GM23338 (cell line): ENCODE results near the gene SLC2A9. TPM values are rescaled to one million over a fixed set of nuclear protein-coding genes. Genes with fewer than 3 reads are reported as not detected.

ENCODE experiments used
- ATAC-seq: fragments of 200-7000 bp; cut with Tn5 transposase; 3 replicates; pipeline ENCODE4 v1.9.1; 2020
- DNase-seq: peaks from one replicate; pipeline ENCODE4 v3.0.0-alpha.2; 2015; ENCODE audit warnings: low spot score
- H2AFZ ChIP-seq: fragments of 200-600 bp; sonication (generic); 2 replicates; pipeline ENCODE4 v1.8.0; 2016; ENCODE audit warnings: antibody characterized with exemption, mild to moderate bottlenecking, moderate library complexity
- H3F3A ChIP-seq: fragments of 200-600 bp; sonication (generic); replicated peaks from 2 replicates; pipeline ENCODE4 v1.8.0; 2017; ENCODE audit warnings: antibody characterized with exemption, mixed run types, low read depth
- H3K27ac ChIP-seq: fragments of 200-600 bp; sonication (generic); 2 replicates; pipeline ENCODE4 v1.6.1; 2016; ENCODE audit warnings: low read depth
- H3K27me3 ChIP-seq: fragments of 200-600 bp; sonication (generic); 2 replicates; pipeline ENCODE4 v1.8.0; 2016; ENCODE audit warnings: mild to moderate bottlenecking, mixed run types, moderate library complexity; ENCODE audit not compliant: insufficient read depth
- H3K36me3 ChIP-seq: fragments of 200-600 bp; sonication (generic); 2 replicates; pipeline ENCODE4 v1.8.0; 2016; ENCODE audit warnings: mild to moderate bottlenecking; ENCODE audit not compliant: insufficient read depth
- H3K4me1 ChIP-seq: fragments of 200-600 bp; sonication (generic); 2 replicates; pipeline ENCODE4 v1.8.0; 2016; ENCODE audit warnings: mild to moderate bottlenecking, moderate library complexity; ENCODE audit not compliant: insufficient read depth
- H3K4me2 ChIP-seq: fragments of 200-600 bp; sonication (generic); 2 replicates; pipeline ENCODE4 v1.7.1; 2017; ENCODE audit warnings: mixed run types
- H3K4me3 ChIP-seq: fragments of 200-600 bp; sonication (generic); 2 replicates; pipeline ENCODE4 v1.6.1; 2016; ENCODE audit warnings: mixed run types
- H3K79me2 ChIP-seq: fragments of 200-600 bp; sonication (generic); replicated peaks from 2 replicates; pipeline ENCODE4 v1.8.0; 2017; ENCODE audit warnings: mild to moderate bottlenecking; ENCODE audit not compliant: insufficient read depth
- H3K9me2 ChIP-seq: fragments of 200-600 bp; sonication (generic); 2 replicates; pipeline ENCODE4 v1.8.0; 2017; ENCODE audit not compliant: insufficient read depth
- H4K20me1 ChIP-seq: fragments of 200-600 bp; sonication (generic); replicated peaks from 2 replicates; pipeline ENCODE4 v1.8.0; 2017; ENCODE audit warnings: mild to moderate bottlenecking; ENCODE audit not compliant: insufficient read depth
- H3K27ac Mint-ChIP-seq: 2 replicates; pipeline ENCODE4 v1.8.0; 2020; ENCODE audit warnings: inconsistent platforms, mild to moderate bottlenecking, moderate library complexity, mixed read lengths
- H3K27me3 Mint-ChIP-seq: 3 replicates; pipeline ENCODE4 v1.8.0; 2022; ENCODE audit warnings: low read depth, mild to moderate bottlenecking, moderate library complexity, mixed read lengths, inconsistent platforms; ENCODE audit not compliant: insufficient read depth, poor library complexity
- H3K36me3 Mint-ChIP-seq: 3 replicates; pipeline ENCODE4 v1.8.0; 2021; ENCODE audit warnings: low read depth, mild to moderate bottlenecking, inconsistent platforms, moderate library complexity, mixed read lengths
- H3K4me1 Mint-ChIP-seq: 3 replicates; pipeline ENCODE4 v1.8.0; 2020; ENCODE audit warnings: mild to moderate bottlenecking, inconsistent platforms, mixed read lengths
- H3K4me3 Mint-ChIP-seq: 3 replicates; pipeline ENCODE4 v1.8.0; 2021; ENCODE audit warnings: moderate library complexity, mild to moderate bottlenecking, inconsistent platforms, mixed read lengths
- H3K9me3 Mint-ChIP-seq: 3 replicates; pipeline ENCODE4 v1.8.0; 2020; ENCODE audit warnings: moderate library complexity, mild to moderate bottlenecking, inconsistent platforms, mixed read lengths
- CREB1 ChIP-seq: fragments of 250-450 bp; sonication (Bioruptor Pico); IDR thresholded peaks from 2 replicates; pipeline ENCODE4 v1.5.0; 2020; ENCODE audit warnings: low read depth, mild to moderate bottlenecking, moderate library complexity
- EZH2phosphoT487 ChIP-seq: fragments of 200-600 bp; sonication (generic); IDR thresholded peaks from one replicate; pipeline ENCODE4 v1.8.1; 2018; ENCODE audit warnings: antibody characterized with exemption; ENCODE audit not compliant: unreplicated experiment
- JUNB ChIP-seq: IDR thresholded peaks from one replicate; pipeline ENCODE4 v1.6.1; 2016; ENCODE audit warnings: antibody characterized with exemption; ENCODE audit not compliant: unreplicated experiment
- NANOG ChIP-seq: IDR thresholded peaks from 2 replicates; pipeline ENCODE4 v1.6.1; 2016; ENCODE audit warnings: antibody characterized with exemption, borderline replicate concordance
- POLR2AphosphoS5 ChIP-seq: IDR thresholded peaks from 2 replicates; pipeline ENCODE4 v1.6.1; 2016; ENCODE audit warnings: antibody characterized with exemption, low read depth
- REST ChIP-seq: IDR thresholded peaks from one replicate; pipeline ENCODE4 v1.6.1; 2018; ENCODE audit warnings: antibody characterized with exemption; ENCODE audit not compliant: unreplicated experiment
- ZNF114 ChIP-seq: fragments of 250-450 bp; sonication (Bioruptor Pico); IDR thresholded peaks from 2 replicates; pipeline ENCODE4 v1.5.0; 2020; ENCODE audit warnings: mild to moderate bottlenecking, moderate library complexity
- ZNF331 ChIP-seq: fragments of 250-450 bp; sonication (Bioruptor Pico); IDR thresholded peaks from 2 replicates; pipeline ENCODE4 v1.5.0; 2020; ENCODE audit warnings: low read depth, mild to moderate bottlenecking, moderate library complexity
- polyA plus RNA-seq: library from polyadenylated mRNA; unstranded; fragments of >200 nt; fragmentation: Nextera tagmentation; extraction: Ambion mirVana; gene quantifications from 2 replicates; pipeline ENCODE4 v1.2.1, GENCODE V29; 2016
- total RNA-seq: library from RNA; depleted of rRNA; stranded (reverse); fragments of >200 nt; shearing (Covaris generic); gene quantifications from 2 replicates; pipeline ENCODE4 v1.2.3, GENCODE V29; 2014
- TF ChIP-seq, protein P1 (sequence below), 2 experiments: fragments of 200-600 bp in 1 of 2; sonication (generic) in 1 of 2; conservative IDR thresholded peaks; 2 replicates each; pipeline versions ENCODE4 v1.5.1 to v1.6.1; 2016 to 2017; ENCODE audit warnings: antibody characterized with exemption in 2 of 2, low read depth in 2 of 2, mild to moderate bottlenecking in 2 of 2, moderate library complexity in 1 of 2
- TF ChIP-seq, protein P2 (sequence below): IDR thresholded peaks from 2 replicates; pipeline ENCODE4 v1.6.1; 2016; ENCODE audit warnings: antibody characterized with exemption

SLC2A9 gene
- total and polyA plus RNA-seq, 2 experiments from 2014 or later, result 0.21 to 0.40 TPM

DNA sequence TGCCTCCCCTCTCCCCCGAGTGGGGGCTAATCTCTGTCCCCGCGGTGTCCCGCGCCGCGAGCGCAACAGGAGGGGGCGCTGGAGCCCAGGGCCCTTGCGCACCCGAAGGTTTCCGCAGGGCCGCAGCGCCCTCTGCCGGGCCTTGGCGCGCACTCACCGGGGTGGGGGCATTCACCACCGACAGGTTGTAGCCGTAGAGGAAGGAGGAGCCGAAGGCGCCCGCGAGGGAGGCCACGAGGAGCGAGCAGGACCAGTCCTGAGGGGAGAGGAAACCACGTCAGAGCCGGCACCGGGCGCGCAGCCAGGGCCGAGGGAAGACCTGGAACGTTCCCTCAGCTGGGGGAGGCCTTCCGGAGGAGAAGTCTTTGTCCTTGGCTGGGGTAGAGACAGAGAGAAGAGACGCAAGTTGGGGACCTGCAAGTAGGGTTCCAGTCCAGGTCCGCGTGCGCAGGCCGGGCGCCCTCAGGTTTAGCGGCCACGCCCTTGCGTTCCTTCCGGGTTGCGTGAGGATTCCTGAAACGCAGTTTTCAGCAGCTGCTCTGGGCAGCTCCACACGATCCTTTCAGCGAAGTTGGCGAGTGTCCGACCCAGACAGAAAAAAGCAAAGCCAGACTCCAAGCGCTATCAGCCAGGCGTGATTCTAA, 2.4 kb downstream of the SLC2A9 start (continued):
- TF ChIP-seq, protein P1, sequence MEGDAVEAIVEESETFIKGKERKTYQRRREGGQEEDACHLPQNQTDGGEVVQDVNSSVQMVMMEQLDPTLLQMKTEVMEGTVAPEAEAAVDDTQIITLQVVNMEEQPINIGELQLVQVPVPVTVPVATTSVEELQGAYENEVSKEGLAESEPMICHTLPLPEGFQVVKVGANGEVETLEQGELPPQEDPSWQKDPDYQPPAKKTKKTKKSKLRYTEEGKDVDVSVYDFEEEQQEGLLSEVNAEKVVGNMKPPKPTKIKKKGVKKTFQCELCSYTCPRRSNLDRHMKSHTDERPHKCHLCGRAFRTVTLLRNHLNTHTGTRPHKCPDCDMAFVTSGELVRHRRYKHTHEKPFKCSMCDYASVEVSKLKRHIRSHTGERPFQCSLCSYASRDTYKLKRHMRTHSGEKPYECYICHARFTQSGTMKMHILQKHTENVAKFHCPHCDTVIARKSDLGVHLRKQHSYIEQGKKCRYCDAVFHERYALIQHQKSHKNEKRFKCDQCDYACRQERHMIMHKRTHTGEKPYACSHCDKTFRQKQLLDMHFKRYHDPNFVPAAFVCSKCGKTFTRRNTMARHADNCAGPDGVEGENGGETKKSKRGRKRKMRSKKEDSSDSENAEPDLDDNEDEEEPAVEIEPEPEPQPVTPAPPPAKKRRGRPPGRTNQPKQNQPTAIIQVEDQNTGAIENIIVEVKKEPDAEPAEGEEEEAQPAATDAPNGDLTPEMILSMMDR (conservative IDR thresholded peaks at IDR 0.05; ENCODE audit: low read depth in 2 of 2), result peak; percentile 96 to 100
- TF ChIP-seq CREB1 (CRISPR knock-in tag) (peak; percentile 78), JUNB (no peak), ZNF114 (no peak), EZH2phosphoT487 (no peak), POLR2AphosphoS5 (peak; percentile 69), NANOG (no peak), ZNF331 (no peak)
- TF ChIP-seq, protein P2, sequence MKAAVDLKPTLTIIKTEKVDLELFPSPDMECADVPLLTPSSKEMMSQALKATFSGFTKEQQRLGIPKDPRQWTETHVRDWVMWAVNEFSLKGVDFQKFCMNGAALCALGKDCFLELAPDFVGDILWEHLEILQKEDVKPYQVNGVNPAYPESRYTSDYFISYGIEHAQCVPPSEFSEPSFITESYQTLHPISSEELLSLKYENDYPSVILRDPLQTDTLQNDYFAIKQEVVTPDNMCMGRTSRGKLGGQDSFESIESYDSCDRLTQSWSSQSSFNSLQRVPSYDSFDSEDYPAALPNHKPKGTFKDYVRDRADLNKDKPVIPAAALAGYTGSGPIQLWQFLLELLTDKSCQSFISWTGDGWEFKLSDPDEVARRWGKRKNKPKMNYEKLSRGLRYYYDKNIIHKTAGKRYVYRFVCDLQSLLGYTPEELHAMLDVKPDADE, result no peak

DNA sequence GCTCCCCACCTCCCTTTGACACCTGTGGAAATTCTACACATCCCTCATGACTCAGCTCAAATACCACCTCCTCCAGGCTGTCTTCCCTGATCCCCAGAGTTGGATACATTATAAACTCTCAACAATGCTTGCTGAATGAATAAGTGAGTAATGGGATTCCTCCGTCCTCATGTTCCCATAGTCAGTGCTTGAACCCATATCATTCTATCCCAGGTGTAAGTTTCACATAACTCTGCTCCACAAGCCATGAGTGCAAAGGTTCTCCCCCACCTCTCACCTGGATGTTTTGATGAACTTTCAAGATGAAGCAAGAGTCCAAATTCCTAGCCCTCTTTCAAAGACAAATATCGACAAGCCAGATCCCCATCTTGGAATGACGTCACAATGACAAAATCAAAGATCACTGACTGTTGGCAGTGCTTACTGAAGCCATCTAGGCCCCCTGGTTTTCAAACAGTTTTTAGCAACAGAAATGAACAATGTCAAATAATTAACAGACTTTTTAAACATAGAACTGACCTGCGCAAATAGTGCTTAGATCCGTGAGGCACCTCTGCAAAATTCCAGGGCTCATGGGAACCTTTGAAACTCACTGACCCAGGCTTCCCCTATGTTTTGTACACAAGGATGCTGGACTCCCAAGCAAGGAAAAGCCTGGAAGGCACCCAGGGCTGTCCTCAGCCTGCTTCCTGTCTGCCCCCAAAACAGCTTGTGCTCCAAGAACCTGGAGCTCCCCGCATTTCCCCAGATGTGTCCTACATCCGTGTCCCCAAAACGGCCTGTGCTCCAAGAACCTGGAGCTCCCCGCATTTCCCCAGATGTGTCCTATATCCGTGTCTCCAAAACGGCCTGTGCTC, 4.0 kb downstream of the SLC2A9 start:
- Histone ChIP-seq H3K4me2 (no peak overlapping the region), H3K27ac (no peak overlapping the region), H4K20me1 (no peaks in the 10 kb centered on the region), H3K9me2 (no peaks in the 10 kb centered on the region), H3K79me2 (no peaks in the 10 kb centered on the region), H3F3A (no peaks in the 10 kb centered on the region), H3K4me3 (no peak overlapping the region), H2AFZ (no peak overlapping the region), H3K36me3 (no peaks in the 10 kb centered on the region), H3K4me1 (peaks cover 4% of the 10 kb centered on the region; the same call in 1 of the 2 replicates), H3K27me3 (peaks cover 8% of the 10 kb centered on the region; the same call in 1 of the 2 replicates)
- no peak overlapping the region for H3K27ac Mint-ChIP-seq
- H3K4me1 Mint-ChIP-seq, result no peaks in the 10 kb centered on the region; the same call in 2 of the 3 replicates
- H3K36me3 Mint-ChIP-seq, result no peaks in the 10 kb centered on the region
- H3K9me3 Mint-ChIP-seq, result no peaks in the 10 kb centered on the region
- ATAC-seq, result no peak
- H3K27me3 Mint-ChIP-seq, result peaks cover 6% of the 10 kb centered on the region
- no peak for TF ChIP-seq POLR2AphosphoS5
- TF ChIP-seq ZNF331, result no peak
- TF ChIP-seq CREB1 (CRISPR knock-in tag), result no peak
- TF ChIP-seq REST, result no peak
- TF ChIP-seq NANOG, result no peak
- TF ChIP-seq, protein P1 (conservative IDR thresholded peaks at IDR 0.05; ENCODE audit: low read depth in 2 of 2), result no peak
- H3K4me3 Mint-ChIP-seq, result no peak overlapping the region
- no peak for DNase-seq
